ENCODE results near the gene SEMA4D. TPM values are rescaled to one million over a fixed set of nuclear protein-coding genes. Genes with fewer than 3 reads are reported as not detected.

Gene SEMA4D
- total RNA-seq, 1 donor, result 0.72 TPM

- Histone ChIP-seq H3K36me3 (ENCODE audit: insufficient read depth, low read length) (no peaks in the 10 kb centered on the region), H3K4me2 (ENCODE audit: insufficient read depth, low read length) (no peak overlapping the region), H3K9me3 (ENCODE audit: low read depth, low read length) (no peaks in the 10 kb centered on the region), H3K4me1 (ENCODE audit: insufficient read depth, low read length) (no peaks in the 10 kb centered on the region), H4K20me1 (ENCODE audit: insufficient read depth, low read length) (no peaks in the 10 kb centered on the region), H3K4me3 (ENCODE audit: insufficient read depth, low read length) (no peak overlapping the region), H3K27me3 (ENCODE audit: insufficient read depth, low read length) (no peaks in the 10 kb centered on the region), H2AFZ (ENCODE audit: low read length) (no peak overlapping the region), H3K27ac (ENCODE audit: low read depth, low read length) (no peak overlapping the region), H3K79me2 (ENCODE audit: insufficient read depth, low read length) (no peaks in the 10 kb centered on the region)
- no peak for TF ChIP-seq CTCF (IDR thresholded peaks at IDR 0.05; ENCODE audit: extremely low read depth, low read depth, low read length)
- DNase-seq (ENCODE audit: insufficient read length, low spot score, missing footprints), result no peak
These were observed 38.2 kb upstream of the SEMA4D start for GRCh38 chr9:89536145-89536574.

GRCh38 chr9:89535461-89535860, 37.5 kb upstream of the SEMA4D start:
- H3K4me3 ChIP-seq (ENCODE audit: insufficient read depth, low read length), result no peak overlapping the region
- H2AFZ ChIP-seq (ENCODE audit: low read length), result no peak overlapping the region
- no peak overlapping the region for H3K27ac ChIP-seq (ENCODE audit: low read depth, low read length)
- H3K4me2 ChIP-seq (ENCODE audit: insufficient read depth, low read length), result no peak overlapping the region
- TF ChIP-seq CTCF (IDR thresholded peaks at IDR 0.05; ENCODE audit: extremely low read depth, low read depth, low read length), result no peak
- H3K79me2 ChIP-seq (ENCODE audit: insufficient read depth, low read length), result no peaks in the 10 kb centered on the region
- H3K27me3 ChIP-seq (ENCODE audit: insufficient read depth, low read length), result no peaks in the 10 kb centered on the region
- no peaks in the 10 kb centered on the region for H3K36me3 ChIP-seq (ENCODE audit: insufficient read depth, low read length)
- H4K20me1 ChIP-seq (ENCODE audit: insufficient read depth, low read length), result no peaks in the 10 kb centered on the region
- H3K4me1 ChIP-seq (ENCODE audit: insufficient read depth, low read length), result no peaks in the 10 kb centered on the region
- no peaks in the 10 kb centered on the region for H3K9me3 ChIP-seq (ENCODE audit: low read depth, low read length)
- DNase-seq (ENCODE audit: insufficient read length, low spot score, missing footprints), result no peak

GRCh38 chr9:89534515-89535287, 36.8 kb upstream of the SEMA4D start:
- Histone ChIP-seq H3K79me2 (ENCODE audit: insufficient read depth, low read length) (no peaks in the 10 kb centered on the region), H3K36me3 (ENCODE audit: insufficient read depth, low read length) (no peaks in the 10 kb centered on the region), H3K27me3 (ENCODE audit: insufficient read depth, low read length) (no peaks in the 10 kb centered on the region), H3K27ac (ENCODE audit: low read depth, low read length) (no peak overlapping the region), H3K4me1 (ENCODE audit: insufficient read depth, low read length) (no peaks in the 10 kb centered on the region), H3K4me3 (ENCODE audit: insufficient read depth, low read length) (no peak overlapping the region), H2AFZ (ENCODE audit: low read length) (no peak overlapping the region), H3K9me3 (ENCODE audit: low read depth, low read length) (no peaks in the 10 kb centered on the region), H3K4me2 (ENCODE audit: insufficient read depth, low read length) (no peak overlapping the region), H4K20me1 (ENCODE audit: insufficient read depth, low read length) (no peaks in the 10 kb centered on the region)
- no peak for TF ChIP-seq CTCF (IDR thresholded peaks at IDR 0.05; ENCODE audit: extremely low read depth, low read depth, low read length)
- DNase-seq (ENCODE audit: insufficient read length, low spot score, missing footprints), result no peak

GRCh38 chr9:89533411-89534095, 35.6 kb upstream of the SEMA4D start:
- Histone ChIP-seq H4K20me1 (ENCODE audit: insufficient read depth, low read length) (no peaks in the 10 kb centered on the region), H3K9me3 (ENCODE audit: low read depth, low read length) (no peaks in the 10 kb centered on the region), H3K27ac (ENCODE audit: low read depth, low read length) (no peak overlapping the region), H3K79me2 (ENCODE audit: insufficient read depth, low read length) (no peaks in the 10 kb centered on the region), H3K36me3 (ENCODE audit: insufficient read depth, low read length) (no peaks in the 10 kb centered on the region), H3K4me2 (ENCODE audit: insufficient read depth, low read length) (no peak overlapping the region), H2AFZ (ENCODE audit: low read length) (no peak overlapping the region), H3K4me3 (ENCODE audit: insufficient read depth, low read length) (no peak overlapping the region), H3K27me3 (ENCODE audit: insufficient read depth, low read length) (no peaks in the 10 kb centered on the region), H3K4me1 (ENCODE audit: insufficient read depth, low read length) (no peaks in the 10 kb centered on the region)
- DNase-seq (ENCODE audit: insufficient read length, low spot score, missing footprints), result no peak
- no peak for TF ChIP-seq CTCF (IDR thresholded peaks at IDR 0.05; ENCODE audit: extremely low read depth, low read depth, low read length)

Data from osteoblast (primary cell).